Uterus (tissue), 4 donors: Measurements from ENCODE around the gene UCKL1. TPM values are rescaled to one million over a fixed set of nuclear protein-coding genes. Genes with fewer than 3 reads are reported as not detected.
"Not testable (repeated sequence)": the region's sequence is repeated elsewhere in the genome, so short reads cannot be mapped to it uniquely, and the experiment has no call there.

Experiments
- DNase-seq, 2 donors: peaks; one replicate each; pipeline ENCODE4 v3.0.0-alpha.2; 2019 to 2020
- H3K27ac ChIP-seq, 2 donors: fragments of 200-600 bp; sonication (generic); 1 replicate in 1 of 2; 2 replicates in 1 of 2; pipeline ENCODE4 v1.5.1; 2016 to 2018
- H3K27me3 ChIP-seq, 2 donors: fragments of 200-600 bp; sonication (generic); one replicate each; pipeline ENCODE4 v1.5.1; 2018 to 2019; ENCODE audit warnings: control low read depth in 1 of 2
- H3K36me3 ChIP-seq, 2 donors: fragments of 200-600 bp; sonication (generic); one replicate each; pipeline ENCODE4 v1.5.1; 2019; ENCODE audit warnings: control low read depth in 1 of 2
- H3K4me1 ChIP-seq, 2 donors: fragments of 200-600 bp; sonication (generic); one replicate each; pipeline ENCODE4 v1.5.1; 2018 to 2019; ENCODE audit warnings: control low read depth in 1 of 2
- H3K4me3 ChIP-seq, 2 donors: fragments of 200-600 bp; sonication (generic); 1 replicate in 1 of 2; 2 replicates in 1 of 2; pipeline ENCODE4 v1.5.1; 2018 to 2019; ENCODE audit warnings: mild to moderate bottlenecking in 1 of 2
- H3K9me3 ChIP-seq, 2 donors: fragments of 200-600 bp; sonication (generic); one replicate each; pipeline ENCODE4 v1.5.1; 2019; ENCODE audit warnings: control low read depth in 1 of 2
- CTCF ChIP-seq, 4 experiments: fragments of 200-600 bp in 2 of 4; fragments of 450-650 bp in 2 of 4; sonication (generic) in 2 of 4; IDR thresholded peaks; one replicate each; pipeline ENCODE4 v1.5.1; 2016 to 2019; ENCODE audit warnings: antibody characterized with exemption in 4 of 4, mild to moderate bottlenecking in 2 of 4, moderate library complexity in 1 of 4
- POLR2A ChIP-seq, 2 donors: fragments of 450-650 bp; IDR thresholded peaks; one replicate each; pipeline ENCODE4 v1.6.1; 2016; ENCODE audit warnings: antibody characterized with exemption in 2 of 2, mild to moderate bottlenecking in 1 of 2, moderate library complexity in 1 of 2
- intact Hi-C: fragments of 100-400 bp; cut with DNase I; formaldehyde crosslinking; loops from one replicate; pipeline ENCODE4 v1.15.1; 2023; ENCODE audit warnings: low total_unique reads
- total RNA-seq, 4 donors: library from RNA; depleted of rRNA in 3 of 4; stranded (reverse); fragments of >200 nt in 3 of 4; gene quantifications; one replicate each; pipeline versions ENCODE4 v1.1.0 to v1.2.4, GENCODE V29; 2014 to 2023
- donor health status: DM: yes; HTN: yes; CAD: no.

UCKL1 gene
- total RNA-seq, 4 donors from 2014 or later: 21.8 to 64.6 (median 23.5) TPM

DNA sequence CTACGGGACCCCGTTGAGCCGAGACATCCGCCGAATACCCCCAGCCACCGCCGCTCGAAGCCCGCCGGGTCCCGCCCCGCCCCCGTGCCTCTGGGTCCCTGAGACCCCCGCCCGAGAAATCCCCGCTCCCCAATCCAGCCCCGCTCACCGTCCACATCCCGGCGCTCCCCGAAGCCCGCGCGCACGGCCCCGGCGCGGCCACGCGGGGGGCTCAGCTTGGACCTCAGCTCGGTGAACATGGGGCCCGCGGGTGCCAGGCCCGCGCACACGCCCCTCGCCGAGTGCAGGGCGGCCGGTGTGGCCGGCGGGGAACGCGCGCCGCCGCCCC, 23.0 kb upstream of the UCKL1 start:
- Histone ChIP-seq H3K27me3 (peaks cover 0 to 5% of the 10 kb centered on the region in 2 donors), H3K27ac (peak overlapping the region in 1 of 2 donors; percentile 19), H3K9me3 (no peaks in the 10 kb centered on the region), H3K36me3 (no peaks in the 10 kb centered on the region), H3K4me3 (peak overlapping the region; percentile 4 to 39), H3K4me1 (peaks cover 0 to 21% of the 10 kb centered on the region in 2 donors)
- DNase-seq: no peak
- intact Hi-C loops: no loop called here
- TF ChIP-seq POLR2A (IDR thresholded peaks at IDR 0.05): no peak
- TF ChIP-seq CTCF (IDR thresholded peaks at IDR 0.05): no peak

DNA sequence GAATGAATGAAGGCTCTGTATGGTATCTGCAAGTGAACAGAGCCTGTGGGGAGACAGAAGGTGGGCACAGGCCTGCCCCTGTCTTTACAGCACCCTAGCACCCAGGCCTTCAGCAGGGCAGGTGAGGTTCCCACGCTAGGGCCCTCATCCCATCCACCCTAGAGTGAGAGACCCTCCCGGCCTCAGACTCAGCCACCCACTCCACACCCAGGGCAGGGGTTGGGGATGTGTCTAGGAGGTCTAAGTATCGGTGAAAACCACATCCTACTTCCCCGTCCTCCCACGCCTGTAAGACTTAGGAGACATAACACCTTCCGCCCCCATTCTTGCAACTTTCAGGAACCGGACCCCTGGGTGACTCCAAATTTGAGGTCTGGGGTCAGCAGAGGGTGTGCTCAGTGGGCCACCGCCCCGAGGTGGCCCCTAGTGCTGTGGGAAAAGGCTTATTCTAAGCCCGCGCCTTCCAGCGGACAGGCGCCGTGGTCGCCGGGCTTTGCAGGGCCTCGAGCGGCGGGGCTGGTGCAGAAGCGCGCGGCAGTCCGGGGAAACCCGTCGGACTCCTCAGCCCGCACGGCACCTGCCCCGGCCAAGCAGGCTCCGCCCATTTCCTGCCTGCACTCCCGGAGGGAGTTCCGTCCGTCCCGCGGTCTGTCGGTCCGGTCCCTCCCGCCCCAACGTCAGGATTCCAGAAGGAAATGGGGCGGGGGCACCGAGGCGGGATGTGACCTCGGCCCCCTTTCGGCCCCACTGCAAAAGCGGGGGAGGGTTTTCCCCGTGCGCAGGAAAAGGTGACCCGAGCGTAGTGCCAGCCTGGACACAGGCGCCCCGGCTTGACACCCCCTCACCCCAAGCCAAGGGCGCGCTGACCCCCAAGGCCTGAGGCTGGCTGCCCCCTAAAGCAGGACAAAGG, 22.4 kb upstream of the UCKL1 start:
- peak overlapping the region; percentile 4 to 39 for H3K4me3 ChIP-seq
- peaks cover 0 to 21% of the 10 kb centered on the region in 2 donors for H3K4me1 ChIP-seq
- H3K9me3 ChIP-seq: no peaks in the 10 kb centered on the region
- peak; percentile 37 to 41 for DNase-seq
- no peaks in the 10 kb centered on the region for H3K36me3 ChIP-seq
- intact Hi-C loops: no loop called here
- TF ChIP-seq CTCF (IDR thresholded peaks at IDR 0.05) (no peak), POLR2A (IDR thresholded peaks at IDR 0.05) (peak in 1 of 2 donors; percentile 16)
- peaks cover 0 to 5% of the 10 kb centered on the region in 2 donors for H3K27me3 ChIP-seq
- peak overlapping the region in 1 of 2 donors; percentile 19 for H3K27ac ChIP-seq

DNA sequence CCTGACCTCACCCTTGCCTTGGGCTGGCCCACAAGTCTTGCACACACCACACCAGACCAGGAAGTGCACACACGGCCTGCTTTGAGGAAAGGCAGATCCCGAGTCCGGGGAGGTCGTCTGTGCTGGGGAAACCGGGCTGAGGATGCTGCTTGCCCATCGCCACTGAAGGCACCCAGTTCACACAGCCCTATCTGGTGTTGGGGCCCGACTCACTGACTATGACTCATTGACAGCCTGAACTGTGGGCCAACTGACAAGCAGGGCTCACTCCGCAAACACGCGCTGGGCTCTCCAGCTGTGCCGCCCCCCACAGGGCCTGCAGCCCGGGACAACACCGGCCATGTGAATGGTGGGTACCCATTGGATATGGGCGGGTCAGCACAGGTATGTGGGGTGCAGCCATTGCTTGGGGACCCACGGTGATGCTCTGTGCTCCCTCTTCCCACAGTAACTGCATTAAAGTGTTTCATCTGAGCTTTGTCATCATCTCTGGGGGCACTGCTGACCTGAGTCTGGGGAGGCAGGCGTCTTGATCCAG, 21.6 kb upstream of the UCKL1 start:
- Histone ChIP-seq H3K9me3 (no peaks in the 10 kb centered on the region), H3K4me1 (peaks cover 0 to 16% of the 10 kb centered on the region in 2 donors), H3K27me3 (peaks cover 0 to 5% of the 10 kb centered on the region in 2 donors), H3K27ac (no peak overlapping the region), H3K4me3 (no peak overlapping the region), H3K36me3 (no peaks in the 10 kb centered on the region)
- TF ChIP-seq POLR2A (IDR thresholded peaks at IDR 0.05): no peak
- TF ChIP-seq CTCF (IDR thresholded peaks at IDR 0.05): no peak
- no peak for DNase-seq
- intact Hi-C loops: no loop called here

- H3K36me3 ChIP-seq: no peaks in the 10 kb centered on the region
- H3K4me1 ChIP-seq: peaks cover 0 to 13% of the 10 kb centered on the region in 2 donors
- DNase-seq: no peak
- intact Hi-C loops: no loop called here
- no peak overlapping the region for H3K27ac ChIP-seq
- TF ChIP-seq CTCF (IDR thresholded peaks at IDR 0.05) (no peak), POLR2A (IDR thresholded peaks at IDR 0.05) (no peak)
- H3K4me3 ChIP-seq: no peak overlapping the region
- H3K9me3 ChIP-seq: no peaks in the 10 kb centered on the region
- peaks cover 0 to 5% of the 10 kb centered on the region in 2 donors for H3K27me3 ChIP-seq
Measured at GRCh38 chr20:63976980-63977738, 20.9 kb upstream of the UCKL1 start.

- H3K27ac ChIP-seq, H3K36me3 ChIP-seq, H3K4me3 ChIP-seq, H3K4me1 ChIP-seq, H3K27me3 ChIP-seq, H3K9me3 ChIP-seq, intact Hi-C loops, DNase-seq: not testable (repeated sequence)
Measured at GRCh38 chr20:63976511-63976910, 20.3 kb upstream of the UCKL1 start.
